NCI-H1048 (cell line): Measurements from ENCODE around the gene SIRPB1.
"Not testable (repeated sequence)": the region's sequence is repeated elsewhere in the genome, so short reads cannot be mapped to it uniquely, and the experiment has no call there.

Experiments
- DNase-seq: peaks from one replicate; lab custom pipeline; 2025; lab: John Stamatoyannopoulos, UW

SIRPB1 gene

GRCh38 chr20:1636621-1637020 is 16.8 kb upstream of the SIRPB1 start:
- no peak for DNase-seq

GRCh38 chr20:1635291-1635979 is 15.6 kb upstream of the SIRPB1 start:
- DNase-seq: no peak

- no peak for DNase-seq
Measured at GRCh38 chr20:1633535-1633934, 13.7 kb upstream of the SIRPB1 start.

DNA sequence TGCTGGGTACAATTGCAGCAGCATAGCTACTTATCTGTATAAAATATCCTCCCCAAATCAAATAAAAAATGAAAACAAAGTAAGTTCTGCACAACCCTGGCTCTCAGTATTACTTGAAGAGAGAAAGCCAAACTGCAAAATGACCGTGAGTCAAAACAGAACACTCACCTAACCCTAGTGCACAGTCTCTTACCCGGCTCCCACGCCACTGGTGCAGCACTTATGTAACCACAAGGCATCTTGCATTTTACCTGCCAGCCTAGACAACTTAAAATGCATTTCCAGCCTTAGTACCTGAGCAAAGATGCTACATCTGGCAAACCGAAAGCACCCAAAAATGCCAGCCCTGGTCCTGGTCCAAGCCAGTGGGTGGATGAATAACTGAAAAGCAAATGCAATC is 12.4 kb upstream of the SIRPB1 start:
- no peak for DNase-seq

DNA sequence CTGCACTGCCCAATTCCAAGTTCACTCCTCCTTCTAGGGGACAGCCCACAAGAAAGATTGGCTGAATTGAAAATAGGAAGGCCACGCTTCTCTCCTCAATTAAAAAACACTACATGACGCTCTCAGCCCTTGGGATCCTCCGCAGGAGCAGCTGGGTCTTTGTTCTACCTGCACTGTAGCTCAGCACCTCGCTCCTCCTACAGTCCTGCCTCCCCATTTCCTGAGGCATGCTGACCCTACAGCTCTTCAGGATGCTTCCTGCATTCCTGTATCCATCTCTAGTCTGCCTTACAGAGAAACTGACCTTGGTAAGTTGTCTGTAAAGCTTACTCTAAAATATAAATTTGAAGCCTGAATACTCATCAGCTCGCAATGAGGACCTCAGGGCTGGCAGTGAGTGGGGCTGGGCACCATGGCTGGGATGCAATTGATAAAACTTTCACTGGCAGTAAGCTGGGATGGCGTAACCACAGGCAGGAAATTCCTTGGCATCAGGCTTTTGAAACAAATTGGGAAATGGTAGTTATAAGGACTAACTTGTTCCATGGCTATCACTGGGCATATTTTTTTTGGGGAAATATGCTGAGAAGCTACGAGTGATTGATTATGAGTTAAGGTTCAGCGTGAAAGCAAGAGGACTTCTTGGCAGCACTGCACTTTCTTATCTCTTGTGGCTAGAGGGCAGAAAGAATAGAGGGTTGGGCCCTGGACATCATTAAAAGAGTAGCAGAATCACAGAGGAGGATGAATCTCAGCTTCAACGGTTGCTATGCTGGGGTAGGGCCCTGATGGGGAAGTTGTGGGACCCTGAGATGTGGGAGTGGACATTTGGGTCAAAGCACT is 11.7 kb upstream of the SIRPB1 start:
- no peak for DNase-seq

DNA sequence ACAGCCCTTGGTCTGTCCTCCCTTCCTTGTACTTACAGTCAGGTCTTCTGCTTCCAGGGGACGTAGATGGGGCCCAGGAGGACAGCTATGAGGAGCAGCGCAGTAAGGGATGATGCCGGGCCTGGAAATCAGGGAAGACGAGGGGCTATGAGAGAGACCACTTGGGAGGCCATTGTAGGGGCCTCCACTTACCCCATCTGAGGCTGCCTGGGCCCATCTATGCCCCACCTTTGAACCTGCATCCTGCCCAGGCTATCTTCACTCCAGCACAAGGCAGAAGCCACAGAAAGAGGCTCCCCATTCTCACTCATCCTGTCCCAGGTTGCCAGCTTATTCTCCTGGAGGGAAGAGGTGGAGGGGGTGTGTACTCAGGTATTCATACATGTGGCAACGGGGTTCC is 10.4 kb upstream of the SIRPB1 start:
- no peak for DNase-seq

DNA sequence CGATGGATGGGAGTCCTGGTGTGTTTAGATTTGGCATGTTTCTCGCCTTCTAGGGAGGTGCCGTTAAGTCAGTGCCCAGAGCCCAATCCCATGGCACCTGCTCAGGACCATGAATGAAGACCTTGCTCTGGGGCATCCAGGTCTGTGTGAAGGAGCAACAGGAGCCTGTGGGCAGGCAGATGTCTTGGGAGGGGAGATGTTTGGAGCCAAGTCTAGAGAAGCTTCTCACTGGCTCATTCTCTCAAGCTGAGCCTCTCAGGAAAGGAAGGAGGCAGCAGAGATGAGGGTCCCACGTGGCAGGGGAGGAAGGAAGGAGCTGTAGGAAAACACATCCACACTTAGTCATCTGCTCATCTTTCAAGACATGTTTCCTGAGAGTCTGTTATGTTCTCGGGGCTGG is 9.5 kb upstream of the SIRPB1 start:
- DNase-seq: no peak

DNA sequence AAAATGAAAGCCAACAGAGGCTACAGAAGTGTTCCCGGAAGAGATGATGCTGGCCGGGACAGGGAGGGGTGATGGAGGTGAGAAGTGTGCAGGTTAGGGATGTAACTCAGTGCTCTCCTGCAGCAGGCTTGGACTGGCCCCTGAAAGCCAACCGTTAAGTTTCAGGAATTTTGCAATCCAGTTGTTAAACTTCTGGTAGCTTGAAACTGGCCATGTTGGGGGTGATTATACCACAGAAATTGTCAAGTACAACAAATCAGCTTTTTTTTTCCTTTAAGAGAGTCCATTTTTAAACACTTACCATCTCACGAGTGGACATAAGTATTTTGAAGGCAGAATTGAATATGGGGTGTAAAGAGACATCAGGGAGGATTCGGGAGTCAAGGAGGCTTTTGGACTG is 8.8 kb upstream of the SIRPB1 start:
- DNase-seq: no peak

DNA sequence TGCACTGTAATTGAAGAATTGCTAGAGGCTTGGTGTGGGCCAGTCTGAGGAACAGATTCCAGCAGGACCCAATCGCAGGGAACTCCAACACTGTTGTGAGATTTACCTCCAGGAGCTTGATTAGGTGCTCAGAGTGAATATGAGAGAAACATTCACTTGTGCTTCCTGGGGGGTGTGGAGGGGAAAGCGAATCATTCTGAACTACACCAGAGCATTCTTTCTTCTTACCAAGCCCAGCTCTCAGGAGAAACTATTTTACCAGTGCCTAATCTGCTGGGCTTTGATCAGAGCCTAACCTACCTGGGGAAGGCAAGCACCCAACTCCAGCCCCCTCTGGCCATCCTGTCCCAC is 7.4 kb upstream of the SIRPB1 start:
- DNase-seq: no peak

GRCh38 chr20:1626528-1627199 is 6.9 kb upstream of the SIRPB1 start:
- no peak for DNase-seq

GRCh38 chr20:1625083-1625690 is 5.4 kb upstream of the SIRPB1 start:
- no peak for DNase-seq

DNA sequence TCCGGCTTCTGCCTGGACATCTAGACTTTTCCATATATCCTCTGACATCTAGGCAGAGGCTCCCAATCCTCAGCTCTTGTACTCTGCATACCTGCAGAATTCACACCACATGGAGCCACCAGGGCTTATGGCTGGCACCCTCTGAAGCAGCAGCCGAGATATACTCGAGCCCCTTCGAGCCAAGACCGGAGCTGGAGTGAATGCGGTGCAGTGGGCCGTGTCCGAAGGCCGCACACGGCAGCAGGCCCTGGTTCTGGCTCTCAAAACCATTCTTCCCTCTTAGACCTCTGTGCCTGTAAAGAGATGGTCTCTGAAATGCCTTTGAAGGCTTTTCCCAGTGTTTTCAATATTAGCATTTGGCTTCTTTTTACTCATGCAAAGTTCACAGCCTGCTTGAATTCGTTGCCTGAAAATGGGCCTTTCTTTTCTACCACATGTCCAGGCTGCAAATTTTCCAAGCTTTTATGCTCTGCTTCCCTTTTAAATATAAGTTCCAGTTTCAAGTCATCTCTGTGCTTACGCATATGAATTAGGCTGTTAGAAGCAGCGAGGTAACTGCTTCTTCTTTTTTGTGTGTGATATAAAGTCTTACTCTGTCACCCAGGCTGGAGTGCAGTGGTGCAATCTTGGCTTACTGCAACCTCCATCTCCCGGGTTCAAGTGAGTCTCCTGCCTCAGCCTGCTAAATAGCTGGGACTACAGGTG is 3.8 kb upstream of the SIRPB1 start:
- no peak for DNase-seq

GRCh38 chr20:1622450-1622849 is 2.6 kb upstream of the SIRPB1 start:
- no peak for DNase-seq

DNA sequence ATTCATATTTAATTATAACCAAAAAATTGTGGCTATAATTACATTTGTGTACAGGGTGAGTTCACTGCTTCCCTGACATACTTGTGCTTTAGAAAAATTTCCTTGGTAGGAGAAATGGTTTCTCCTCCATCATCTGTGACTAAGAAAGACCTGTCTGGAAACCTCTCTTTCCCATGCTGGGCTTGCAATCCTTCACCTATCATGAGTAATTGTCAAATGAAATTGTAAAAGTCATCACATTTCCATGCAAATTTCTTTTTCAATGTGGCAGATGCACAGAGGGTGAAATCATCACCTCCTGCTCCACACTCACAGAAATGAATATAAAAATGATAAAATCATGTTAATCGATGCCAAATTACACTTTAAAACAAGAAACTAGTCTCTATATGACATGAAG is 1.5 kb upstream of the SIRPB1 start:
- DNase-seq: no peak

DNA sequence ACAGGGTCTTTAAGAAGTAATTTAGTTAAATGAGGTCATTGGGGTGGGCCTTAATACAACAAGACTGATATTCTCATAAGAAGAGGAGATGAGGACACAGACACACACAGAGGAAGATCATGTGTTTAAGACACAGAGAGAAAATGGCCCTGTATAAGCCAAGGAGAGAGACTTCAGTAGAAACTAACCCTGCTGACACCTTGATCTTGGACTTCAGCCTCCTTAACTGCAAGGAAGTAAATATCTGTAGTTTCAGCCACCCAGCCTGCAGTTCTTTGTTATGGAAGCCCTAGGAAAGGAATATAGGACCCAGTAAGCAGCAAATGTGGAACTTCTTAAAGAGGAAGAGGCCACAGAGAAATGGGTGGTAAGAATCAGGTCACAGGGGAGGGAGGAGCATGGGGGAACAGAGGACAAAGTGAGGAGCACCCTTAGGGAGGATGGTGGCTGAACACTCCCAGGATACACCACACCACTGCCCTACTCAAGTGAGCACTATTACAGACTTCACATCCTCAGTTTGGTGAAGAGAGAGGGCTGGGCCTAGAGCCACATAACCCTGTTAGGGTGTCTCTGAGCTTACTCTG is 762 bp downstream of the SIRPB1 start:
- no peak for DNase-seq

DNA sequence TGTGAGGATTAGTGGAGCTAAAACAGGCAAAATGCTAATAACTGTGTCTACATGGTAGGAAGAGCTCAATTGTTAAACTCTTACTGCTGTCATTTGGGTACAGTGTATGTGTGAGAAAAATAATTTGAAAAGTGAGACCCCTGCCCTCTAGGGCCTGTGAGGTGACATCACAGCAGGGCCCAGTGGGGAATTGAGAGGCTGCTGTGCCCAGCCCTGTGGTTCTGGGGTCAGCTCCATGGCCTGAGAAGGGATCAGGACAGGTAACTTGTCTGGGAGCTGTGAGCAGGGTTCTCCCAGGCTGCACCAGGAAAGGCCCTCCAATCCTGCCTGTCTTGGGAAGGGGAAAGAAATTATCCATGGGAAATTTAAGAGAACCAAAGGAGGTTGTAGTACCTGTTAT is 1.3 kb downstream of the SIRPB1 start:
- no peak for DNase-seq

GRCh38 chr20:1616858-1617434 is 2.9 kb downstream of the SIRPB1 start:
- no peak for DNase-seq

DNA sequence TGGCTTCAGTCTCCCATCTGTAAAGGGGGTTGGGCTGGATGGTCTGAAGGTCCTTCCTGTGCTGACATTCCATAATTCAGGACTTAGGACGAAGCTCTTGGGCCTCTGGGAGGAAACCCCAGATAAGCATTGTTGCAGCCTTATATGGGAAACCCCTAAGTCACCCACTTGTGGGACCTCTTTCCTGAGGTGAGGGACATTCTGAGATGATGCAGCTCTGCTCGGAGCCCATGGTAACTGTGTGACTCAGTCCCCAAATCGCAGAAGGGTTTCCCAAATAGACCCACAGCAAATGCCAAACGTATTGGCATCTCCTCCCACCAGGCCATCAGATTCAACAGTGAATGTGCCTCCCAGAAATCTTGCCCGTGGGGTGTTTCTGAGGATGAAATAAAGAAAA is 9.4 kb downstream of the SIRPB1 start:
- DNase-seq: not testable (repeated sequence)

- DNase-seq: not testable (repeated sequence)
Measured at GRCh38 chr20:1608678-1609347, 11.0 kb downstream of the SIRPB1 start.

- no peak for DNase-seq
Measured at GRCh38 chr20:1600736-1601135, 19.1 kb downstream of the SIRPB1 start.

- DNase-seq: no peak
Measured at GRCh38 chr20:1595333-1595732, 24.5 kb downstream of the SIRPB1 start.
